GM12873 (cell line): Measurements from ENCODE around the gene STK17A.

Experiments
- CTCF ChIP-seq: IDR thresholded peaks from 2 replicates; pipeline ENCODE4 v1.5.1; 2012; ENCODE audit warnings: low read depth, mild to moderate bottlenecking, moderate library complexity, low read length, control low read depth; ENCODE audit not compliant: insufficient read depth; ENCODE audit errors: missing control alignments

The STK17A gene

GRCh38 chr7:43557831-43558495, 24.9 kb upstream of the STK17A start:
- no peak for TF ChIP-seq CTCF

GRCh38 chr7:43559171-43559945, 23.6 kb upstream of the STK17A start:
- no peak for TF ChIP-seq CTCF

GRCh38 chr7:43559946-43560335, 23.0 kb upstream of the STK17A start:
- TF ChIP-seq CTCF, result no peak

GRCh38 chr7:43560742-43561330, 22.1 kb upstream of the STK17A start:
- no peak for TF ChIP-seq CTCF

- TF ChIP-seq CTCF, result no peak
Observed at GRCh38 chr7:43562383-43562782, 20.5 kb upstream of the STK17A start.

GRCh38 chr7:43565786-43566185, 17.1 kb upstream of the STK17A start:
- no peak for TF ChIP-seq CTCF

- no peak for TF ChIP-seq CTCF
Observed at GRCh38 chr7:43568529-43568928, 14.4 kb upstream of the STK17A start.
